Measurements from ENCODE around the gene ZNF189.

The ZNF189 gene

DNA sequence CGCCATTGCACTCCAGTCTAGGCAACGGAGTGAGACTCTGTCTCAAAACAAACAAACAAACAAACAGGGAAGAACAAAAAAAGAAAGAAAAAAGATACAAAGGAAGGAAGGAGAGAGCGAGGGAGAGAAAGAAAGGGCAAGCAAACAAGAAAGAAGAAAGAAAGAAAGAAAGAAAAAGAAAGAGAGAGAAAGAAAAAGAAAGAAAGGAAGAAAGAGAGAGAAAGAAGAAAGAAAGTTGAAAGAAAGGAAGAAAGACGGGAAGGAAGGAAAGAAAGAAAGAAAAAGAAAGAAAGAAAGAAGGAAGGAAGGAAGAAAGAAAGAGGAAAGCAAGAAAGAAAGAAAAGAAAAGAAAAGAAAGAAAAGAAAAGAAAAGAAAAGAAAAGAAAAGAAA lies 50.0 kb downstream of the ZNF189 start:
- in situ Hi-C loops (cut with MboI; ENCODE audit: low sequenced_read_pairs), result no loop called here

DNA sequence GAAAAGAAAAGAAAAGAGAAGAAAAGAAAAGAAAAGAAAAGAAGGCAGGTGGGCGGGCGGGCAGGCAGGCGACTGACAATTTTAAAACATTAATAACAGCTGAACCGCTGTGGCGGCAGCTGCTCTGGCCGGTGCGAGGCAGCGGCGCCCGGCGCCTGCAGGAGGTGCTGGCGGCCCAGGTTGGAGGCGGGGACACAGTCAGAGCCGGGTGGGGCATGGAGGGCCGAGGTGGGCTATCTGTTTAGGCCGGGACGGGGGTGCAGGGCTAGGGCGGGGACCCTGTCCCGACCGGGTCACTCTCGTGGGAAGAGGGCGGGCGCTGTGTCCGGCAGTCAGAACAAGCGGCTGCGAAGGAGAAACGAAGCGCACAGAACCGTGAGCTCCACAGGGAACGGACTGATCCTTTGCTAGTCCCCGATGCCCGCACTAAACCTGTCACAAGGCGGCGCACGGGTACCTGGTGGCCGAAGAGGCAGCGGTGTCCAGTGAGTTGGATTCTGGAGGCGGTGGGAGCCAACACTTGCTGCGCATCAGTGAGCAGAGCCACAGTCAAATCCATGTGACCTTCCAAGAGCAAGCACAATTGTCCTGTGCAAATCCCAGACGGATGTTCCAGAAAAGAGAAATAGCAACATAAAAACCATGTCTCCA lies 50.5 kb downstream of the ZNF189 start:
- in situ Hi-C loops (cut with MboI; ENCODE audit: low sequenced_read_pairs), result no loop called here

DNA sequence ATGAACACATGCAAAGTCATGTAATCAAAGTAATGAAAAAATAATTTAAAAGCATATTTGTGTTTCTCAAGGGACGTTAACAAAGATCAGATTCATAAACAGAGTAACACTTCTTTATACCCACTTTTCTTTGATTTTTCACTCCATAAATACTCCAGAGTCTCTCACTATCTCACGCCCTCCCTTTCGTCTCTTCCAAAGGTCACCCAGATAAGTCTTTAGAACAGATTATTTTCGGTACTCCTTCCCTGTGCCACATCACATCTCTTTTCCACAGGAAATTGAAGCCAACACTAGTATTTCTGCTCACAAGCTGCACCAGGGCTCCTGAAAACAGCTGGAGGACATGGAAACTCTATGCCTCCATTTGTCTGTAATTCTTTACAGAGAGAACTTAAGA lies 52.3 kb downstream of the ZNF189 start:
- in situ Hi-C loops (cut with MboI; ENCODE audit: low sequenced_read_pairs), result no loop called here

DNA sequence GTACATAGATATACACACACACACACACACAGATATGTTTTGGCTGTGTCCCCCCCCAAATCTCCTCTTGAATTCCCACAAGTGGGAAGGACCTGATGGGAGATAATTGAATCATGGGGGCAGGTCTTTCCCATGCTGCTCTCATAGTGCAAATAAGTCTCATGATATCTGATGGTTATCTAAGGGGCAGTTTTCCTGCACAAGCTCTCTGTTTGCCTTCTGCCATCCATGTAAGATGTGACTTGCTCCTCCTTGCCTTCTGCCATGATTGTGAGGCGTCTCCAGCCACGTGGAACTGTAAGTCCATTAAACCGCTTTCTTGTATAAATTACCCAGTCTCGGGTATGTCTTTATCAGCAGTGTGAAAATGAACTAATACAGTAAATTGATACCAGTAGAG lies 52.8 kb downstream of the ZNF189 start:
- in situ Hi-C loops (cut with MboI; ENCODE audit: low sequenced_read_pairs), result no loop called here

DNA sequence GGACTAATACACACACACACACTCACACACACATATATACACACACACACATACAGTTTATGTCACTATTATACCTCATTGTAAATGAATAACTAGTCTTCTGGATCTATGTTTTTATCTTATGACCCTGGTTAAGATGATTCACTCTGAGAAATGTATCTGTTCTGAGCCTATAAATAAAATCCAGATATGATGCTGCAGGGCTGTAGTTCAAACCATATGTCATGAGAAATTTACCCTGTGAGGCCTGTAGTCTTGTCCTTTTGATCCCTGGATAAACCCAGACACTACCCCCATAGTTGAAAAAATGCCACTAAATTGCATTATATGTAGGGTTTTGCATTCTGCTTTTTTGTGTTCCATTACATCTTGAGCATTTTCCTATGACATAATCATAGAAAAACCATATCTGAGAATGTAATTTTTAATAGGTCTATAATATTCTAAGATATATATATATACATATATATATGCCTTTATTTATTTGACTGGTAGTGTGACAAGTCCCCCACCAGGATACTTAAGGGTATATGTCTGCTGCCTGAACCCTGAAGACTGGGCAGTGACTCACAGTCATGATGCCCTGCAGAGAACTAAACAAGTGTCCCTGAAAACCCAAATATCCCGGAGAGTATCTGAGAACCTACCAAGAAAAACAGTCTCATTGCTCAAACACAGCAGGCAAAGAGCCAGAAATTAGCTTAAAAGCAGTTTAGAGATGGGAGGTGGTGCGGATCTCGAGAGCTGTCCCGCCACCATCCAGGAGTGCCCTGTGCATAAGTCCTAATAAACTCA lies 55.3 kb downstream of the ZNF189 start:
- in situ Hi-C loops (cut with MboI; ENCODE audit: low sequenced_read_pairs), result no loop called here

DNA sequence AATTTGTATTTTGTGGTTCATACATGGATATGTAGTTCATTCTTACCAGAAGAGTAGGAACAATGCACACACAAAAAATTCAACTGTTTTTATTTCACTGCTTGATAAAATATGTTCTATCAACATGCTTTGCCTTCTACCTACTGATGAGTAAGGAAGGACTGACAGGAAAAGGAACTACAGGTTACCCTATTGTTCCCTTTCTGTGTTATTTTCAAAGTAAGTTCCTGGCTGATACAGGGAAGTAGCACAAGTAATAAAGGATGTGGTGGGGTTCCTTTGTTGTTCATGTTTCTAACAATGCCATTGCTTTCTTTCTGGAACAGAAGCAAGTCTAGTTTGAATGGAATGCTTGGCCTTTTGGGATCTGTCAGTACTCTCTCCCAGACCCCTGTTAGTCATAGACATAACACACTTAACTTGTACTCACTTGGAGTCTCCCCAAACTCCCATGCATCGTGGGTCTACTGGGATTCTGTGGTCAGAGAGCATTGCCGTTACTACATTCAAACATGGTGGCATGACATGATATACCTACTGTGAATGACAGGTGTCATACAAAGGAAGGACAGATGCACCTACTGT lies 57.1 kb downstream of the ZNF189 start:
- in situ Hi-C loops (cut with MboI; ENCODE audit: low sequenced_read_pairs), result no loop called here

DNA sequence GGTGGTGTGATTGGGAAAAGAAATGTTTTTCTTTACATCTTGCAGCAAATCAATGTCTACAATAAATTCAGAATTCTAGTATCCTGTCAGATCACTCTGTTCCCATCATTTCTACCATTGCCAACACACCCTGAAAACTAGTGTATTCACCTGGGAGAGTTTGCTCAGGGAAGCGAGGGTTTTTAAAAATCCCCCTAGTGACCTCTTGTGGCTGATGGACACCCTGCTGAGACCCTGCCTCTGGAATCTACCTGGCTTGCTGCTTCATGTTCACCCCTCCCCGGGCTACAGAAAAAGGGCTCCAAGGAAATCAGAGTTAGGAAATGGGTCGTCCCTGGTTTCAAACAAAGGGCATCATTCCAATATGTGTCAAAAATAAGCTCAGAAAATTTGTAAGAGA lies 58.4 kb downstream of the ZNF189 start:
- in situ Hi-C loops (cut with MboI; ENCODE audit: low sequenced_read_pairs), result no loop called here

DNA sequence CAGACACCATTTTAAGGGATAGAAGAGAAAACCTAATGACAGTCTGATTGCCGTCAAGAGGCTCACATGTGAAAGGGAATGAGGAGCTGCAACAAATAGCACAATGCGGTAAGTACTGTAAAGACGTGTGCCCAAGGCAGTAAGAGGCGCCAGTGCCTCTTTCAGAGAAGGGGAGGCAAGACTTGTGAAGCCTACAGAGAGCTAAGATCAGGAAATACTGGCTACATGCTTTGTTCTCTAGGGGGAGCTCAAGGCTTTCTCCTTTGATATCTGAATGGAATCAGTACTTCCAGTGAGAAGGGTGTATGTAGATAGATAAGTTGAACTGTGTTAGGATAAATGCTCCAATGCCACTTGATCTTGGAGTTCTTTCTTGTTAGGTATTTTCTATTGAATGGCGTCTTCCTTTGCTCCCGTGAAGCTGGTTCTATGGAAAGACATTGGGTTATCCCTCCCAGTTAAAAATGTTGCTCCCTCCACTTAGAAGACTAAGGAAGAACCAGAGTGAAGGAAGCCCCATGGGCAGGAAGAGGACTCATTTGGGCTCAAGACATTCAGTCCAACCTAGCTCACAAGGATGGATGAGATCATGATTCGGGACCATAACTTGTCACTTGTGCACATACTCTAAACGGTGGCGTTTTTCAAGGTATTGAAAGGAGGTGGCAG lies 60.4 kb downstream of the ZNF189 start:
- in situ Hi-C loops (cut with MboI; ENCODE audit: low sequenced_read_pairs), result no loop called here
